Retinal pigment epithelial cell (primary cell): ENCODE data around the gene MUSTN1.

Source experiments
- DNase-seq: peaks from one replicate; pipeline ENCODE4 v3.0.0-alpha.2; 2010; ENCODE audit warnings: low read depth
- H3K4me3 ChIP-seq: 2 replicates; pipeline ENCODE4 v1.5.1; 2011; ENCODE audit warnings: mild to moderate bottlenecking, low read length, control low read depth, moderate library complexity
- CTCF ChIP-seq: conservative IDR thresholded peaks from 2 replicates; pipeline ENCODE4 v1.5.1; 2011; ENCODE audit warnings: low read depth, low read length, control low read depth, inconsistent platforms

MUSTN1 gene

GRCh38 chr3:52810923-52811322 lies 23.9 kb downstream of the MUSTN1 start:
- H3K4me3 ChIP-seq, result no peak overlapping the region
- DNase-seq, result no peak
- no peak for TF ChIP-seq CTCF

GRCh38 chr3:52809662-52810377 lies 25.0 kb downstream of the MUSTN1 start:
- no peak overlapping the region for H3K4me3 ChIP-seq
- no peak for DNase-seq
- TF ChIP-seq CTCF, result no peak

GRCh38 chr3:52809149-52809548 lies 25.7 kb downstream of the MUSTN1 start:
- H3K4me3 ChIP-seq, result no peak overlapping the region
- TF ChIP-seq CTCF, result no peak
- DNase-seq, result no peak

- no peak overlapping the region for H3K4me3 ChIP-seq
- no peak for DNase-seq
- no peak for TF ChIP-seq CTCF
Measured at GRCh38 chr3:52805270-52806039, 29.4 kb downstream of the MUSTN1 start.

GRCh38 chr3:52801839-52802238 lies 33.0 kb downstream of the MUSTN1 start:
- no peak for DNase-seq
- no peak for TF ChIP-seq CTCF
- no peak overlapping the region for H3K4me3 ChIP-seq

- no peak overlapping the region for H3K4me3 ChIP-seq
- TF ChIP-seq CTCF, result no peak
- DNase-seq, result no peak
Measured at GRCh38 chr3:52800079-52800478, 34.7 kb downstream of the MUSTN1 start.
